Keratinocyte (primary cell): Measurements from ENCODE around the gene SUSD5.

Experiments used
- CTCF ChIP-seq, 3 experiments: IDR thresholded peaks in 1 of 3; conservative IDR thresholded peaks in 1 of 3; optimal IDR thresholded peaks in 1 of 3; 2 replicates in 2 of 3; 3 replicates in 1 of 3; pipeline versions ENCODE3 to v1.5.1; 2011; ENCODE audit warnings: low read length in 3 of 3, mild to moderate bottlenecking in 3 of 3, moderate library complexity in 2 of 3, control low read depth in 1 of 3, inconsistent platforms in 1 of 3; ENCODE audit not compliant: insufficient read depth in 2 of 3; ENCODE audit errors: extremely low read depth in 1 of 3
- EZH2 ChIP-seq: IDR thresholded peaks from one replicate; pipeline ENCODE4 v1.6.1; 2012; ENCODE audit warnings: inconsistent platforms, mild to moderate bottlenecking, low read length, moderate library complexity

GRCh38 chr3:33144433-33144832 lies 74.2 kb downstream of the SUSD5 start:
- peak; percentile 44 to 64 (median 53) for TF ChIP-seq CTCF (optimal IDR thresholded peaks at IDR 0.05 in 1 of 3, IDR thresholded peaks at IDR 0.05 in 1 of 3, conservative IDR thresholded peaks at IDR 0.05 in 1 of 3; ENCODE audit: extremely low read depth in 1 of 3, insufficient read depth in 2 of 3, low read length in 3 of 3)
- TF ChIP-seq EZH2, result no peak
